GM12872 (cell line): ENCODE measurements around the gene CDHR5.

ENCODE experiments used
- CTCF ChIP-seq: IDR thresholded peaks from 3 replicates; pipeline ENCODE4 v1.5.1; 2011; ENCODE audit warnings: low read depth, mild to moderate bottlenecking, low read length, moderate library complexity; ENCODE audit not compliant: insufficient read depth

CDHR5 gene

GRCh38 chr11:567011-567628, 57.6 kb downstream of the CDHR5 start:
- TF ChIP-seq CTCF: no peak
